ENCODE results near the gene CHST3.

The CHST3 gene

DNA sequence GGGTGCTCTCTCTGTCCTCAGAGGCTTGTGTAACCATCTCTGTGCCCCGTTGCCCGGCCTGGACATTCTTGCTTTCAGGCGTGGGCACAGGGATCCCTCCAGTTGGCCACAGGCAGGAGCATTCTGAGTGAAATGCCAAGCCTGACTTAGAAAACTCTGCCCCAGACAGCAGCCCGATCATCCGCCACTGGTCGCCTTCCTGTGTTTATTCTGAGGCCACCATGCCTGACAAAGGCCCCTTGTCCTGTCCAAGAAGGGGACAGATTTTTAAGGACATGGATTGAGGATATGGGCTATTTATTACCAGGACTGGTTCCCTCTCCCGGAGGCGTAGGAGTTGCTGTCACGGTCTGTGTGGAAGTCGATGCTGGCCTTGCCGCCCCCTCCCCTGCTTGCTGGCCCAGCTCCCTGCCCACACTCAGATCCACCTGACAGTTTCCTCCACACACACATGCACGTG, 69.9 kb downstream of the CHST3 start:
- no peak for TF ChIP-seq TAF1 (IDR thresholded peaks at IDR 0.05; ENCODE audit: low read depth, low read length)
- DNase-seq (ENCODE audit: insufficient read length, low spot score) (no peak), FAIRE-seq (no peak)

DNA sequence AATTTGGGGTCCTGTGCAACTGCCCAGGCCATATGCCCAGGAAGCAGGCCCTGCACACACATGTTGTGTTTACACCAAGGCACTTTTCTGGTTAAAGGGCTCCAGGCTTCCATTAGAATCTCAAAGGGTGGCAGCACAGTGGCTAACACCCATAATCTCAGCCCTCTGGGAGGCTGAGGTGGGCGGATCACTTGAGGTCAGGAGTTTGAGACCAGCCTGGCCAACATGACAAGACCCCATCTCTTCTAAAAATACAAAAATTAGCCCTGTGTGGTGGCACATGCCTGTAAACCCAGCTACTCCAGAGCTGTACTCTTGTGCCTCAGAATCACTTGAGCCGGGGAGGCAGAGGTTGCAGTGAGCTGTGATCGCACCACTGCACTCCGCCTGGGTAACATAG, 70.6 kb downstream of the CHST3 start:
- TF ChIP-seq TAF1 (IDR thresholded peaks at IDR 0.05; ENCODE audit: low read depth, low read length) (no peak), POLR2AphosphoS5 (IDR thresholded peaks at IDR 0.05; ENCODE audit: low read depth, low read length) (no peak), POU2F2 (IDR thresholded peaks at IDR 0.05; ENCODE audit: low read depth, low read length) (no peak), SPI1 (IDR thresholded peaks at IDR 0.05; ENCODE audit: low read depth, low read length) (no peak), POLR2A (IDR thresholded peaks at IDR 0.05; ENCODE audit: low read depth, low read length) (no peak), PAX5 (IDR thresholded peaks at IDR 0.05; ENCODE audit: insufficient read depth, low read length, severe bottlenecking) (no peak)
- FAIRE-seq (no peak), DNase-seq (ENCODE audit: insufficient read length, low spot score) (no peak)

DNA sequence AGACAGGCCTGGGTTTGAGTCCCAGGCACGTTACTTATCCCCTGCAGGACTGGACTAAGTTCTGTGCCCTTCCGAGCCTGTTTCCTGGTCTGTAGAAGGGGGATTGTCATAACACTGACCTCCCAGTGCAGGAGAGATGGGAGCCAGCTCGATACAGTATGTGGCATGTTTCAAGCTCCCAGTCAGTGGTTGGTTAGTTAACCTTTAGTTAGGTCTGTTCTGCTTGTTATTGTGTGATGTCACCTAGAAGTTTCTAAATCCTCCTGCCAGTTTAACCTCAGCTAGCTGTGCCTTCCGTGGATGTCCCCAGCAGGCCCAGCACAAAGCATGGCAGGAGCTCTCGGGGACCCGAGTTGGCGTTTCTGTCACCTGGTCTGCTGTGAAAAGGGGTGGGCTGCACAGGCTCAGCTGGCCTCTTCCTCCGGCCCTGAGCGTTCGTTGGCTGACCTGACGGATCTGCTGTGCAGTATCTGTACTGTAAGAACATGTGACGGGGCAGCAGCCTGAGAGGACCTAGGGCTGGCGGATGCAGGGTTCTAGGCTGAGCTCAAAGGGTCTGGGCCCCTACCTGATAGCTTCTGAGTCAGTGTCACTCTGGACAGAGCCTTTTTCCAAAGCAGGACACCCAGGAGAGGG, 71.2 kb downstream of the CHST3 start:
- no peak for FAIRE-seq
- DNase-seq (ENCODE audit: insufficient read length, low spot score), result no peak
- TF ChIP-seq POLR2AphosphoS5 (IDR thresholded peaks at IDR 0.05; ENCODE audit: low read depth, low read length) (no peak), PAX5 (IDR thresholded peaks at IDR 0.05; ENCODE audit: insufficient read depth, low read length, severe bottlenecking) (no peak), POU2F2 (IDR thresholded peaks at IDR 0.05; ENCODE audit: low read depth, low read length) (no peak), SPI1 (IDR thresholded peaks at IDR 0.05; ENCODE audit: low read depth, low read length) (no peak), TAF1 (IDR thresholded peaks at IDR 0.05; ENCODE audit: low read depth, low read length) (no peak), POLR2A (IDR thresholded peaks at IDR 0.05; ENCODE audit: low read depth, low read length) (no peak)

DNA sequence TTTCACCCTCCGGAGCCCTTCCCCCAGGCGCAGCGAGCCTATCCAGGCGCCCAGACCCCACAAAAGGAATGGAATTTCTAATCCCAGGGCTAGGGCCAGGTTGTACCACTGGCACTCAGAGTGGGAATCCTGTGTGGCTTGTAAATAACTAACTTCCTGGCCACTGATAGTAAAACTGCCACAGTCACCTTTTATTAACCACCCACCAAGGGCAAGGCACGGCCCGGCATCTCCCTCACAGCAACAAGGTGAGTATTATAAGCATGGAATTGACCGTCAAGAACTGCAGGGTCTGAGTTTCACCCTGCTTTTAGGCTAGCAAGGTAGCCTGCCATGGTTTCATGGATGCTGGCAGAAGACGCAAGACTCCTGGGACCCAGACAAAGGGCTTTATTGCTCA, 73.1 kb downstream of the CHST3 start:
- no peak for DNase-seq (ENCODE audit: insufficient read length, low spot score)
- no peak for FAIRE-seq
- TF ChIP-seq POLR2AphosphoS5 (IDR thresholded peaks at IDR 0.05; ENCODE audit: low read depth, low read length) (no peak), TAF1 (IDR thresholded peaks at IDR 0.05; ENCODE audit: low read depth, low read length) (no peak), POU2F2 (IDR thresholded peaks at IDR 0.05; ENCODE audit: low read depth, low read length) (no peak), PAX5 (IDR thresholded peaks at IDR 0.05; ENCODE audit: insufficient read depth, low read length, severe bottlenecking) (no peak), SPI1 (IDR thresholded peaks at IDR 0.05; ENCODE audit: low read depth, low read length) (no peak), POLR2A (IDR thresholded peaks at IDR 0.05; ENCODE audit: low read depth, low read length) (no peak)

DNA sequence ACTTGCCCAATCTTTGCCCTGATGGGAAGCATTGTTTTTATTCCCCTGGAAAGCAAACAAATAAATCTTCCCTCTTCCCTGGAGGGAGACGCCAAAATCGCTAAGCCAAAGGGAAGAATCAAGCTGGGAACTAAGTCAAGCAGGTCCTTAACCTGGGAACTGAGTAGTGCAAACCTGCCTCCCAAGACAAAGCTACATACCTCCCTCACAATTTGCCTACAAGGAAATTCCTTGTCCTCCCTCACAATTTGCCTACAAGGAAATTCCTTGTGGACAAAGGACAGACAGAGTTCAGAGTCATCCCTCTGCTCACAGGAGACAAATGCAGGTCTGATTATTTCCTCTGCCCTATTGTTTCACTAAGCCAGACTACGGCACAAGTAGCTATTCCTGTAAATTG, 73.6 kb downstream of the CHST3 start:
- DNase-seq (ENCODE audit: insufficient read length, low spot score) (no peak), FAIRE-seq (no peak)
- no peak for TF ChIP-seq POU2F2 (IDR thresholded peaks at IDR 0.05; ENCODE audit: low read depth, low read length)
- TF ChIP-seq PAX5 (IDR thresholded peaks at IDR 0.05; ENCODE audit: insufficient read depth, low read length, severe bottlenecking), result no peak
- TF ChIP-seq POLR2A (IDR thresholded peaks at IDR 0.05; ENCODE audit: low read depth, low read length), result no peak
- no peak for TF ChIP-seq POLR2AphosphoS5 (IDR thresholded peaks at IDR 0.05; ENCODE audit: low read depth, low read length)

DNA sequence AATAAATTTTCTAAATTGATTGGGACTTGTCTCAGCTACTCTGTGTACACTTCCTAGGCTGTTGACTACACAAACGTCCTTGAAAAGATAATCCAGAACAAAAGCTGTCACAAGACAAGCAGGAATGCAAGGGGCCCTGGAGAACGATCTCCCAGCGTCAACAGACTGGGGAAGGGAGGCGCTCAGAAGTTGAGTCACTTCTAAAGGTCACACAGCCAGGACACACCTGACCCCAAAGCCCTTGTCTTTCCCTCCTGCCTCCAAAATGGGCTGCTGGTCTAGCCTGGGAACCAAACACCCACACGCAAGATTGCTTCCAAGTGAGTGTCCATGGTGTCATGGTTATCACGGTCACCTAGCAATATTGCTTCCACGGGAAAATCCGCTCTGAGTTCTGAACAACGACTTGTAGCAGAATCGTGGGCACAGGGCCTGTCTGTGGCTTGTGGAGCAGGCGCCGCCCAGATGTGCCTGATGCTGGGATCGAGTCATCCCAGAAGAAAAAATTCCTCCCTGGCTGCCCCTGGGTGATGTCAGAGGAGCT, 74.3 kb downstream of the CHST3 start:
- TF ChIP-seq TAF1 (IDR thresholded peaks at IDR 0.05; ENCODE audit: low read depth, low read length), result no peak
- no peak for TF ChIP-seq POLR2A (IDR thresholded peaks at IDR 0.05; ENCODE audit: low read depth, low read length)
- TF ChIP-seq POU2F2 (IDR thresholded peaks at IDR 0.05; ENCODE audit: low read depth, low read length), result no peak
- TF ChIP-seq POLR2AphosphoS5 (IDR thresholded peaks at IDR 0.05; ENCODE audit: low read depth, low read length), result no peak
- TF ChIP-seq PAX5 (IDR thresholded peaks at IDR 0.05; ENCODE audit: insufficient read depth, low read length, severe bottlenecking), result no peak
- TF ChIP-seq SPI1 (IDR thresholded peaks at IDR 0.05; ENCODE audit: low read depth, low read length), result no peak
- FAIRE-seq (no peak), DNase-seq (ENCODE audit: insufficient read length, low spot score) (no peak)

DNA sequence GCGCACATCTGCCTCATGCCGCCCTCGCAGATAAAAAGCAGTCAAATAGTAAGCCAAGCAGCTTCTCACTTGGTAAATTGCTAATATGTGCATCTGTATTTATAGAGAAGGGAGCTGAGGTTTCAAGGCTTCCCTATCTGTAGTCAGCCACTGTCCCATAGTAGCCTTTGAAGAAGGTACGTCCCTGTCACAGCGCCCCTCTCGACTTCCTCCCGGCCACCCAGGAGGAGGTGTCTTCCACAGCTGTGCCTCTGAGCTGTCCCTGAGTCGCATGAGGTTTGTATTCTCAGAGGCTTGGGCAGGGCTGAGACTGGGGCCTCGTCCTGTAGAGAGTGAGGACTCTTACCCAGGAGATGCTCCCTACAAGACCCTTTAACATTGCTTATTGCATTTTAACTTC, 75.2 kb downstream of the CHST3 start:
- DNase-seq (ENCODE audit: insufficient read length, low spot score) (no peak), FAIRE-seq (no peak)
- TF ChIP-seq POU2F2 (IDR thresholded peaks at IDR 0.05; ENCODE audit: low read depth, low read length), result no peak
- no peak for TF ChIP-seq POLR2AphosphoS5 (IDR thresholded peaks at IDR 0.05; ENCODE audit: low read depth, low read length)
- TF ChIP-seq POLR2A (IDR thresholded peaks at IDR 0.05; ENCODE audit: low read depth, low read length), result no peak
- no peak for TF ChIP-seq PAX5 (IDR thresholded peaks at IDR 0.05; ENCODE audit: insufficient read depth, low read length, severe bottlenecking)
- TF ChIP-seq SPI1 (IDR thresholded peaks at IDR 0.05; ENCODE audit: low read depth, low read length), result no peak
- TF ChIP-seq TAF1 (IDR thresholded peaks at IDR 0.05; ENCODE audit: low read depth, low read length), result no peak

DNA sequence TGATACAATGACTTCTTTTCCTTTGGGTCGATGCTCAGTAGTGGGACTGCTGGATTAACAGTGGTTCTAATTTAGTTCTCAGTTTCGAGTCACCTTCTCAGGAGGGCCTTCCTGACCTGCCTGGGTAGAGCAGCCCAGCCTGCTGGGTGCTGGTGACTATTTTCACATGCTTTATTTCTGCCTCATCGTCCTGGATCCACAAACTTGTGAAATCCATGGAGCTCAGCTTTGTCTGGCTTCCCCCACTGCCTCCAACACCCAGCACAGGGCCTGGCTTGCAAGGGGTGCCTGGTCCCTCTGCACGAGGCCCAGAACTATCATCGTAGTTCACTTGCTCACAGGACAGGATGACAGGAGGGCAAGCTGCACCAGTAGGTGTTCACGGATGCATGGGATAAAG, 77.3 kb downstream of the CHST3 start:
- TF ChIP-seq POLR2A (IDR thresholded peaks at IDR 0.05; ENCODE audit: low read depth, low read length) (no peak), PAX5 (IDR thresholded peaks at IDR 0.05; ENCODE audit: insufficient read depth, low read length, severe bottlenecking) (no peak), SPI1 (IDR thresholded peaks at IDR 0.05; ENCODE audit: low read depth, low read length) (no peak)
- DNase-seq (ENCODE audit: insufficient read length, low spot score), result no peak
- FAIRE-seq, result no peak

DNA sequence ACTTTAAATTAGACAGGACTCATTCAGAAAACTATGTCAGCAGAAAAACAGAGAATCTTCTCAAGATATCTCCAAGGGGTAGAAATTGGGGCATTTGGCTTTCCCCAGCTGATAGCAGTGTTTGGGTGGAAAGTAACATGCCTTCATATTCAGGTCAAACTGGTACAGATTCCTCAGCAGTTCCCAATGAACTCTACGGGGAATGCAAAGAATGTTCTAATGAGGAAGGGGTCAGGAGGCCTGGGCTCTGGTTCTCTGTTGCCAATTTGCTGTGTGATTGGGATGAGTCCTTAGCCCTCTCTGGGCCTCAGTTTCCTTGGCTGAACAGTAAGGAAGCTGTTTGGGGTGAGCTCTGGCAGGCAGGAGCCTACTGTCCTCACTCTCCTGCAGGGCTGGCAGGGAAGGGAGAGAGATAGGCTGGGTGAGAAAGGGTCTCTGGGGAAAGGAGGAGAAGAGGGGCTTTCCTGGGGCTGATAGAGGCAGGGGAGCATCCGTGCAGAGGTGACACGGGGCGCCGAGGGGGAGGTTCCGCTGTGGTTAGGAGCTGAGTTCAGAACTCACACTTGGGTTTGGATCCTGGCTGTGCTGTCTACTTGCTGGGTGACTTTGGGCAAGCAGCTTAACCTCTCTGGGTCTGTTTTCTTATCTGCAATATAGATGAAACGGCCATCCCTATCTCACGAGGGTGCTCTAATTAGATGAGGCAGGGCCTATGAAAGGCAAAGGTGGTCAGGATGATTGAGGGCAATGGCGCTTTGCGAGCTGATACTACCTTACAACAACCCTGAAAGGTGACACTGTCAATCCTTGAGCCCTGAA, 79.0 kb downstream of the CHST3 start:
- TF ChIP-seq POU2F2 (IDR thresholded peaks at IDR 0.05; ENCODE audit: low read depth, low read length) (no peak), PAX5 (IDR thresholded peaks at IDR 0.05; ENCODE audit: insufficient read depth, low read length, severe bottlenecking) (no peak), POLR2A (IDR thresholded peaks at IDR 0.05; ENCODE audit: low read depth, low read length) (no peak), POLR2AphosphoS5 (IDR thresholded peaks at IDR 0.05; ENCODE audit: low read depth, low read length) (no peak), TAF1 (IDR thresholded peaks at IDR 0.05; ENCODE audit: low read depth, low read length) (no peak), SPI1 (IDR thresholded peaks at IDR 0.05; ENCODE audit: low read depth, low read length) (no peak)
- DNase-seq (ENCODE audit: insufficient read length, low spot score) (no peak), FAIRE-seq (no peak)
